HG03025 (cell line): ENCODE measurements around the gene CSDE1.
A peak's percentile ranks its signal among the peaks of the same experiment; 100 is the strongest.

ENCODE experiments used
- ATAC-seq: cut with Tn5 transposase; IDR thresholded peaks from one replicate; pipeline ENCODE4 v1.9.1; 2021; ENCODE audit warnings: mild to moderate bottlenecking, moderate library complexity; ENCODE audit not compliant: unreplicated experiment, low FRiP score

Gene CSDE1

DNA sequence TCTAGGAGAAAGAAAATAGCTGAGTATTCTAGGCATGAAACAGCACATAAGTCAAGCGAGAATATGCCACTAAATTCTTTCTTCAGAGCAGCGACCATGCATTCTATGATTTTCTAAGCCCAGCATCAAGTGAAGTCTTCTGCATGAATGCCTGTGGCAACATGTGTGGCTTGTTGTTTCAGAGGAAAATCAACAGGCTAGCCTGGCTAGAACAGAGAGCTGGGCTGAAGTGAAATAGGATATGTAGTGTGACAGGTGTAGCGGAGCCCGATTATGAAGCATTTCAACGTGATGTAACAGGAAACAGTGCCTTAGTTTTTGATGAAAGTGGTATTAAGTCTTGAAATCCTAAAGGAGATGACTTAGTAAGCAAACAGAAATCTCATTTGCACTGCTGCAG is 7.0 kb downstream of the CSDE1 start:
- ATAC-seq, result no peak

DNA sequence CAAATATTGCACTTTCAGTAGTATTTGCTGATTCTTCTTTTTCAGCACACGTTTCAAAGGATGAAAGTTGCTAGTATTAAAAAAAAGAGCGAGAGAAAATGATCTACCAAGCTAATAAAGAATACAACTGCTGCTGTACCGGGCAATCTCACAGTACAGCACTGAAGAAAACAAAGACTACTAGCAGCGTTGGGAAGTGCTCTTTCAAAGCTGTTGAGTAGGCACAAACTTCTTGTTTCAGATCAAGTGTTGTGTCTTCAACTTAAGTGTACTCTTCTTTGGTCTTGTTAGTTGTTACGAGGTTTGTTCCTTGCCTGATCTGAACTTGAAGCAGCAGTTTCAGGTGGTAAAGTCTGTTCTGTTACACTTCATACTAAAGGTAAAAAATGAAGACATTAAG is 7.9 kb downstream of the CSDE1 start:
- ATAC-seq, result no peak

DNA sequence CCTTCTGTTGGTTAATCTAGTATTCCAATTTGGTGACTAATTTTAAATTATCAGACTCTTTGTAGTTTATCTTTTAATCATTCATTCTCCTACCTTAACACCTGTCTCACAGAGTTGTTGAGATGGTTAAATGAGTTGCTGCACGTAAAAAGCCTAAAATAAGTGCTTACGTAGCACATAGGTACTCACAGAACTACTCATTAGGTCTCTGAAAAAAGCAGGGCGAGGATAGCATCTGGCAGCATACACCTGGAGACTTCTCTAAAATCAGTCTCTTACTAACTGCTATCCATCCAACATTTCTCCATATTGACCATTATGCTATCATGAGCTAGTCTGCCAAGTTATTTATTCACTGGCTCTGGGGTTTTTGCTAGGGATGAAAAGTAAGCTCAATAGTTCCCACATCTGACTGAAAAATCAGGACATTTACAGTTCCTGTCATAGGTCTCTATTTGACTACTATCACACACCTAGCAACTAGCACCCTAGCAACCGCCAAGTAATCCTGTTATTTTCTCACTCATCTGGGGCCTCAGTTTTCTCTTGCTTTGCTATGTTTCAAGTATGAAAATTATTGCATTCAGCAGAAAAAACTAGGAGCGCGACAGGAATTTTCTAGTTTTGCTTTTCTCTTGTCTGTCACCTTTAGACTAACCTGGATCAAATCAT is 11.2 kb downstream of the CSDE1 start:
- ATAC-seq, result no peak

DNA sequence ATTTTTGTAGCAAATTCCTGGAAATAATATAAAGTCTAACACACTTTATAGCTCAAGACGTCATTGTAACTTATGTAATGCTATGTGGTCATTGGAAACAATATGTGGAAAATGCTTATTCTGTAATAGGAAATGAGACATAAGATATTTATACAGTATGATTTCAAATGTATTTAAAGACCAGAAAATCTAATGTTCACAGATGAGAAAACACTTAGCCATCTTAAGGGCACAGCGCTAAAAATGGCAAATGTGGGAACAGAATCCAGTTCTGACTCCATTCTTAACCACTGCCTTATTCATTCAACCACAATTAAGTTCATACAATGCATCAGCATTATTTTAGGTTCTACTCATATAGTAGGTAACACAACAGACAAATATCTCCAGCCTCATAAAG is 12.5 kb downstream of the CSDE1 start:
- no peak for ATAC-seq

DNA sequence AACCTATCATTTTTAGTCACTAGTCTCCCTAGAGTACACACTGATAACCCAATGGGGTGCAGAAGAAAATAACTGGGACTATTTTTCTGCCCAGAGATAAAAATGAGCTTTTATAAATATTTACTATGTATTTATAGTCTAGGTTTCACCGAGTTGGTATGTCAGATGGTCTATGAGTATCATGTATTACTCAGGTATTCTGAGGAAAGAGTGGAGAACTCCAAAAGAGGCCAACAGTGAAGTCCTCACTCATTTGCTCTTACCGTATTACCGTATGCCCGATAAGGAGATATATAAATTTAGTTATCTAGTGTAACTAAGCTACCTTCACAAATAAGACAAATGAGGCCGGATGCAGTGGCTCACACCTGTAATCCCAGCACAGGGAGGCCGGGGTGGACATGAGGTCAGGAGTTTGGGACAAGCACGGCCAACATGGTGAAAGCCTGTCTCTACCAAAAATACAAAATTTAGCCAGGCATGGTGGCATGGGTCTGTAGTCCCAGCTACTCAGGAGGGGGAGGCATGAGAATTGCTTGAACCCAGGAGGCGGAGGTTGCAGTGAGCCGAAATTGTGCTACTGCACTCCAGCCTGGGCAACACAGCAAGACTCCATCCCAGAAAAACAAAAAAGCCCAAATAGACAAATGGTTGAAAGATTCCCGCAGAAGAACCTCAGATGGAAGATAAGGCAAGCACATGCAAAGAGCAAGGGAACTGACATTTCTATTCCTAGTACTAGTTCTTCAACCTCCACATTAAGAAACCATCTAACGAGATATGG is 15.6 kb downstream of the CSDE1 start:
- no peak for ATAC-seq

DNA sequence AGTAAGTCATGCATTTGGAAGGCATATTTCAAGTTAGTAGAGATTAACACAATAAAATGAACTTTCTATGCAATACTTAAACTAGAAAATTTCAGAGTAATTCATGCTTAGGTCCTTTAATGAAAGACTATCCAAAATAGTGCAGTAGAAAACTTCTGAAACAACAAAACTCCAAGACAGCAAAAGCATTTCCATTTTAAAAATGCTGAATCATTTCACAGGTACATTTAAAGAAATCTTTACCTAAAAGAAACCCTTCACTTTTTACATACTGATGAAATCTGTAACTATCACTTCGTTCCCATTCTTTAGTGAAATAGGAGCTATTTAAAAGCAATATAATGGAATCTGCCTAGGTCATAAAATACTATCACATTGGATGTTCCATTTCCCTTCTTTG is 17.5 kb downstream of the CSDE1 start:
- no peak for ATAC-seq

DNA sequence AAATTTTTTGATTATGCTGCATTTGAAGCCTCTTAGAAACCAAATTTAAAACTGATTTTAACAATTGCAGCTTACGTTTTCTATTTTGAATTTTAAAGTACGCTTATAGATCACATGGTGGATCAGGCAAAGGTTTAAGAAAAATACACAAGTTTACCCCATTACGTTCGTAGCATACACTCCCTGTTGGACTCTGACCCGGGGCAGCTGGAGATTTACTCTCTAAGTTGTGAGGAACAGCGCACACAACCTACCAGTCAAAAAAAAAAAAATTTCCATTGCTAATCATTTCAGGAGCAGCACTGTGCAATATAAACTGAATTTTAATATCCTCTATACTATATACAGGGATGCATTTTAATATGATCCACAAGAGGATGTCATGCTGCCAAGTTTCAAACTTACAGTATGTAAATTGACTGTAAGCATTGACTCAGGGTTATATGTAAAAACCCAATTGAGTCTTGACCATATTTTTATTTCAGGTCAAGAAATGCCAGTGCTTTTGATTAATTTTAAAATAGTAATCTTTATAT is 20.4 kb downstream of the CSDE1 start:
- no peak for ATAC-seq

DNA sequence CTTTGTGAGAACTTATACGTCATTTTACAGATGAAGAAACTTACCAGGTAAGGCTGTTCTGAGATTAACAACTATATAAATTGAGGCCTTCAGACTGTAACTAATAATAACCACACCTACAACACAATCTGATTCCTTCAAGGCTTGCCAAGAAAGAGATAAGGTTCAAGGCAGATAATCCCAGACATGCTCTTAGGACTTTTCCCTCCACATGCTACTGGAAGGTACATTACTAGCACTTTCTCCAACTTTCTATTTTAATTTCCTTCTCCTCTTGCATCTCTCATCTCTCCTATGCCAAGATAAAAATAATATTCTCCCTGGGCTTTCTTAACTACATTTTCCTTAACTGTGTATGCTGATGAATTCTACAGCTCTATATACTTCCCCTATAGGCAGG is 22.3 kb downstream of the CSDE1 start:
- ATAC-seq, result no peak

DNA sequence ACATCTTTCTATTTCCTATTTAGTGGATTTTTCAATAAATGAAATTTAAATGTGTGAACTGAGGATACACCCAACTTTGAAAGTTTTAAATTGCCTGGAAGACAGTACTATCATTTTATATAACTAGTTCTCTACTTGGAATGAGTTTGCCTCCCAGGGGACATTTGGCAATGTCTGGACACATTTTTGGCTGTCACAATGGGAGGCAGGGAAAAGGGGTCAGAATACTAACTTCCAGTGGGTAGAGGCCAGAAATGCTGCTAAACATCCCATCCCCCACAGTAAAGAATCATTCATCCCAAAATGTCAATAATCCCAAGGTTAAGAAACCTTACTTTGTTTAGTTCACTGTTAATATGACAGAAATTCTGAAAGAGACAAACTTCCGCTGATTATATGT is 28.0 kb downstream of the CSDE1 start:
- ATAC-seq, result no peak

DNA sequence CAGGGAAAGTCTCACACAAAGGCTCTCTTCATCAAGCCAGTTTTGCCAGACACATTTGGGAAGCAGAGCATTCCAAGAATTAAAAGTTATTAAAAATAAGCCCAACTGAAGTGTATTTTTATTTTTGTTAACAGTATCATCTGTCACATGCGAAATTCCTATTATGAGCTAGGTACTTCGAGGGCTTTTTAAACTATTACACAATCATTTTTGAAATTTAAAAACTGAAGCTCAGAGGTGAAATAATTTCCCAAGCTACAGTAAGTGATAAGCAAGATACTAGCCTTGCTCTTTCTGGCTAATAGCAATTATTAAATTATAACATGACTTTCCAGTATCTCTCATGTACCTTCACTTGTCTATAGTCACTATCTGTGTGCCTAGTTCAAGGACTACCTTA is 29.2 kb downstream of the CSDE1 start:
- no peak for ATAC-seq

DNA sequence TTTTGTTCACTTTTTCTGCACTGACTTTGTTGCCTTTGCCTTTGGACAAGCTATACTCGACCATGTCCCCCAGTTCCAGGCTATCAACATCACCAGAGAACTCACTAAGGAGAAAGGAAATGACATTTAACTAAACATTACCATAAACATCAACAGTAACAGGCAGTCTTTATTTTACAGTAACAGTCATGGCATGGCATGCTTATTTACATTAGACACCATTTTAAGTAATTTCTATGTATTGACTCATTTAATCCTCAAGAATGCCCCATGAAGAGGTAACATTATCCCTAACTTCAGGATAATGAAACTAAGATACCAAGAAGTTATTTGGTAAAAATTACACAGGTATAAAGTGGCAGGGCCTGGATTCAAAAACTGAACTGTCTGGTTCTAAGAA is 32.6 kb downstream of the CSDE1 start:
- ATAC-seq, result no peak

DNA sequence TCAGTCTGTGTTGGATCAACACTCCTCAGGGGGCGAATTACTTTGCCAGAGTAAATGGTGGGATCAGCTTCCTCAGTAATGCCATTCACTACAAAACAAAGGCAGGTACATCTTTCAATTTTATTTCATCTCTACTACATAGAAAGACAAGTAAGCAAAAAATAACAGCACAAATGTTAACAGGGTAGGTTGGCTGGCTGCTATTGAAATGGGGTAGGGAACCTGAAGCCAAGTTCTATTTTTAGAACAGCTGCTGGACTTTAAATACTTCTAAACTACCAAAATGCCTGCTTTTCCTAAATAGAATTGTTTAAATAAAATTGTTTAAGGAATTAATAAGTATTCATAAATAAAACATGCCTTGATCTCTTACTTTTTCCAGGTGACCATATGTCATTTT is 33.9 kb downstream of the CSDE1 start:
- no peak for ATAC-seq

DNA sequence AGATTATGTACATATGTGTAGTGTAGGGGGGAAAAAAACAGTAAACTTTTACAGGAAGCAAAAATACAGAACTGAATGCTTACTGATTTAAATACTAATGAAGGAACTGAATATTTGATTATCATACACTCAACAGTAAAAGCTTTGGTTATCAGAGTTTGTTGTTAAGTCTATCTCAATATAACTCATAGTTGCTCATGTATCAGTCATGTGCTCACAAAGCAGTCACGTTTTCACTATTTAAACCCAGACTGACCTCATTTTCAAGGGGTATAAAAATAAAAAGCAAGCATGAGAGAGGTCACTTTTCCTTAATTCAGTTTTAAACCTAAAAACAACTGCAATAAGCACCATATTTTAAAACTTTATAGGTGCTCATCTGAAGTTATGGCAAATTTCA is 34.3 kb downstream of the CSDE1 start:
- no peak for ATAC-seq

DNA sequence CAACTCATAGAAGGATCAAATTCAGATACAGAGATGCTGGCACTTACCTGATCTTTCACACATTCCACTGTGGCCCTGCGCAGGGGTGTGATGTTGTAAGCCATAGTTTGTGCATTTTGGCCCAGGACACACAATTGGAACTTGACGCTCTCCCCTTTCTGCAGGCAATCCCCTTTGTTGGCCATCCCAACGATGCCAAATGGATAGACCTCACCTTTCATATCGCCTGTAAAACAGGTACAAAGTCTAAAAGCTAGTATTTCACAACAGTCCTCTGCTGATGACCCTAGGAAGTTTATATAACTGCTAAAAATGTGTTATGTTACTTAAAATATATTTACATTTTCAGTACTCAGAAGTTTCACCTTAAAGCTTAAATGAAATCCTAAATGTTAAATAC is 37.3 kb downstream of the CSDE1 start:
- no peak for ATAC-seq

DNA sequence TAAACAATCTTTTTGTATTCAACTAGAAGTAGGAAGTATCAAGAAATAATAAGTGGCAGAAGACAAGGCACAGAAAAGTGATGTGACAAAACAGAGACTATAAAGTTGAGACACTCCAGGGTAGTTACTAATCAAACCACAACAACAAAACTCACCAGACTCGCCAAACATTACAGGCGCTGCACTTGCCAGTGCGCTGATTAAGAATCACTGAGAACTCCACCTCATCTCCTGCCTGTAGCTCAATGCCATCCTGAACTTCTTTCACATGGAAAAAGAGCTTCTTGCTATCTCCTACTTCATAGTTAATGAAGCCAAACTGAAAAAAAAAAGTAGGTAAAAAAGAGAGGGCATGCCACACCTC is 38.4 kb downstream of the CSDE1 start:
- no peak for ATAC-seq

DNA sequence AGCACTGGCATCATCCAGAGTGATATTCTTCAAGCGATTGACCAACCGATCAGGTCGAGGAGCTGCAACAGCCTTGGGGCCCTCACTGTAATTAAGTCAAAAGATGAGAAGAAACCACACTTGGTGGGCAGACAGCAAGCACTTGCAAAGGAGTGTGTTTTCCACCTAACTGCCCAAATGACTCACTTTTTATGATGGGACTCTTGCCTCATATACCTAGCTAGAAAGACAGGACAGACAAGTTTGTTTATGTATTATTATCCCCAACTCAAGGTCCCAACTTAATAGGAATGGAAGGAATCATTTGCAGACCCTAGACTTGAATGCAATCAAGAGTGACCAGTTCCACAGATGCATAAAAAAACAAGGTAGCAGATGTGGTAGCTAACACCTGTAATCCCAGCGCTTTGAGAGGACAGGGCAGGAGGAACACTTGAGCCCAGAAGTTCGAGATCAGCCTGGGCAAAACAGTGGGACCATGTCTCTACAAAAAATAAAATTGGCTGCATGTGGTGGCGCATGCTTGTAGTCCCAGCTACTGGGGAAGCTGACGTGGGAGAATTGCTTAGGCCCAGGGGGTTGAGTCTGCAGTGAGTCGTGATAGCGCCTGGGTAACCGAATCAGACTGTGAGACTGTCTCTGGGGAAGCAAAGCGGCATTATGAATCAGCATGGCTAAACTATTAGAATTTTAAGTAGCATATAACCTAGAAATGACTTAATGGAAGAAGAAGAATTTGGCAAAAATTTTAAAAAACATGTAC is 38.9 kb downstream of the CSDE1 start:
- ATAC-seq, result no peak

DNA sequence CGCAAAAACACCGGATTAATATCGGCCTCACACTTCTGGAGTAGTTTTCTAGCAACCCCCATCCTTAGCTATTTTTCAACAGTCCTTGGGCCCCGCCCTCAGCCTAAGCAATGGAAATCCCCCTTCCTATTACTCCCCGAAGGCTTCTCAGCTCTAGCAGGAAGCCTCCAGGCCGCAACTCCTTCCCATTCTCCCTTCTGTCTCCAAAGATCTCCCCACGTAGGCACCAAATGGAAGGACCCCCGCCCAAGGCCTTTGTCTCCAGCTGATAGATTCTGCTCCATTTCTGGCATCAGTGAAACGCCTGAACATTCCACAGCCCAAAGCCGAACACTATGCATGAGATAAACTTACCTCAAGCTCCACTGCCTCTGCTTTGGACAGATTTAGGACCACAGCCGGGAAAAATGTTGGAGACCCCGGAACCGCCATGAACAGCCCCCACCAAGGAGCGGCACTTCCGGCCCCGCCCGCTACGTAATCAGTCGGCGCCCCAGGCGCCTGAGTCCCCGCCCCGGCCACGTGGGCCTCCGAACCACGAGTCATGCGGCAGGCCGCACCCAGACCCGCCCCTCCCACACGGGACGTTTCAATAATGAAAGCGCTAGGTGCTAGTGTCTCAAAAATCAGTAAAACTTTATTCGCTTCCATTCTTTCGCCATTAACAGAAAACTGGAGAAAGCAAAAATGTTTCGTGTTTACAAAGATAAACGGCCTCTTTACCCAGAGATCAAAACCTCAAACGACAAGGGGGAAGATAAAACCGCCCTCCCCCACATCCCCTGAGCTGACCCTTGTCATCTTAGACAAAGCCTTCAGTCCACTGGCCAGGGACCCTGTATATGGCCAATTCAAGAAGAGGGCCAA is 41.2 kb downstream of the CSDE1 start, which contains the start of gene NRAS:
NRAS (minus strand) TSS at position 468 of the 867 bp plus-strand sequence. CDS start 611 bp downstream, outside the sequence.
- peak; percentile 96 for ATAC-seq

DNA sequence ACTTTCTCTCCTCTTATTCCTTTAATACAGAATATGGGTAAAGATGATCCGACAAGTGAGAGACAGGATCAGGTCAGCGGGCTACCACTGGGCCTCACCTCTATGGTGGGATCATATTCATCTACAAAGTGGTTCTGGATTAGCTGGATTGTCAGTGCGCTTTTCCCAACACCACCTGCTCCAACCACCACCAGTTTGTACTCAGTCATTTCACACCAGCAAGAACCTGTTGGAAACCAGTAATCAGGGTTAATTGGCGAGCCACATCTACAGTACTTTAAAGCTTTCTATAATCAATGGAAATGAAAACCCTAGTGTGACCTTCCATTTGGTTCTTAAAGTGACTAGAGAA is 41.9 kb downstream of the CSDE1 start:
- no peak for ATAC-seq

DNA sequence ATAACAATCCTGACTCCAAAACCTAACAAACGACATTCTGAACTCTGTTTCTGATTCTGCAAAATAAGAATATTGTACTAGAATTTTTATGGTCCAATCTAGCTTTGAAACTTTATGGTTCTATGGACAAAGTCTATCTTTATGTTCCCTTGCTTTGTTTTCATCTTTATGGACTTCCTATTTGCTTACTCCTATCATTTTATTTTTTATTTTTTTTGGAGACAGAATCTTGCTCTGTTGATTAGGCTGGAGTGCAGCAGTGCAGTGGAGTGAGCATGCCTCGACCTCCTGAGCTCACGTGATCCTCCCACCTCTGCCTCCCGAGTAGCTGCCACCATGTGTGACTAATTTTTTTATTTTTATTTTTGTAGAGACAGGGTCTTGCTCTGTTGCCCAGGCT is 44.8 kb downstream of the CSDE1 start:
- no peak for ATAC-seq

DNA sequence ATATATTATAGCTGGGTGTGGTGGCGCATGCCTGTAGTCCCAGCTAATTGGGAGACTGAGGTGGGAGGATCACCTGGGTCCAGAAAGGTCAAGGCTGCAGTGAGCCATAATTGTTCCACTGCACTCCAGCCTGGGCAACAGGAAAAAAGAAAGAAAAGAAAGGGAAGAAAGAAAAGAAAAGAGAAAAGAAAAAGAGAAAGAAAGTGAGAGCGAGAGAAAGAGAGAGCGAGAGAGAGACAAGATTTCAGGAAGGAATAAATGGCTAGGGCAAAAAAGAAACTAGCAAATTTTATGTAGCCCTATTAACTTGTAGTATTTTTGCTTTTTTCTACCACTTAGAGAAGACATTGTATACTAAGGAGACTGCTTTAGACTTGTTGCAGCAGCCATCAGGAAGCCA is 47.4 kb downstream of the CSDE1 start:
- no peak for ATAC-seq
